Tibial artery (tissue), 4 donors: ENCODE measurements around the gene OSTN.

Experiments
- DNase-seq, 2 donors: peaks; one replicate each; pipeline ENCODE4 v3.0.0-alpha.2; 2019
- H3K27ac ChIP-seq, 2 donors: fragments of 200-600 bp; sonication (generic) in 1 of 2; 1 replicate in 1 of 2; 2 replicates in 1 of 2; pipeline ENCODE4 v1.5.1; 2018 to 2019; ENCODE audit warnings: mild to moderate bottlenecking in 1 of 2
- H3K27me3 ChIP-seq, 2 donors: fragments of 200-600 bp; sonication (generic) in 1 of 2; one replicate each; pipeline versions ENCODE4 v1.5.1 to v1.6.0; 2016 to 2019
- H3K36me3 ChIP-seq, 3 donors: fragments of 200-600 bp; sonication (generic) in 2 of 3; one replicate each; pipeline ENCODE4 v1.5.1; 2016 to 2019; ENCODE audit warnings: mild to moderate bottlenecking in 2 of 3
- H3K4me1 ChIP-seq, 4 donors: fragments of 200-600 bp; sonication (generic) in 2 of 4; 1 replicate in 3 of 4; 2 replicates in 1 of 4; pipeline ENCODE4 v1.5.1; 2016 to 2019
- H3K4me3 ChIP-seq, 2 donors: fragments of 200-600 bp; sonication (generic) in 1 of 2; 1 replicate in 1 of 2; 2 replicates in 1 of 2; pipeline ENCODE4 v1.5.1; 2018 to 2019; ENCODE audit warnings: mild to moderate bottlenecking in 2 of 2
- H3K9me3 ChIP-seq, 3 donors: fragments of 200-600 bp; sonication (generic) in 1 of 3; one replicate each; pipeline ENCODE4 v1.5.1; 2016 to 2019
- CTCF ChIP-seq, 2 experiments: fragments of 200-600 bp in 1 of 2; fragments of 450-650 bp in 1 of 2; IDR thresholded peaks; one replicate each; pipeline ENCODE4 v1.5.1; 2017 to 2019; ENCODE audit warnings: antibody characterized with exemption in 2 of 2, mild to moderate bottlenecking in 1 of 2, moderate library complexity in 1 of 2
- intact Hi-C: fragments of 100-400 bp; cut with DNase I; formaldehyde crosslinking; loops from one replicate; pipeline ENCODE4 v1.15.0; 2023; ENCODE audit warnings: low total_unique reads

Gene OSTN

GRCh38 chr3:191296041-191296541 is 97.0 kb downstream of the OSTN start:
- intact Hi-C loops: no loop called here
- no peaks in the 10 kb centered on the region for H3K4me1 ChIP-seq
- no peaks in the 10 kb centered on the region for H3K27me3 ChIP-seq
- no peaks in the 10 kb centered on the region for H3K36me3 ChIP-seq
- no peak overlapping the region for H3K4me3 ChIP-seq
- no peaks in the 10 kb centered on the region for H3K9me3 ChIP-seq
- no peak for DNase-seq
- no peak for TF ChIP-seq CTCF (IDR thresholded peaks at IDR 0.05)
- H3K27ac ChIP-seq: no peak overlapping the region

GRCh38 chr3:191298846-191299245 is 99.8 kb downstream of the OSTN start:
- intact Hi-C loops: no loop called here
- Histone ChIP-seq H3K4me1 (no peaks in the 10 kb centered on the region), H3K9me3 (no peaks in the 10 kb centered on the region), H3K4me3 (no peak overlapping the region), H3K27ac (no peak overlapping the region), H3K27me3 (no peaks in the 10 kb centered on the region), H3K36me3 (no peaks in the 10 kb centered on the region)
- no peak for DNase-seq
- TF ChIP-seq CTCF (IDR thresholded peaks at IDR 0.05): no peak

GRCh38 chr3:191300422-191300821 is 101.4 kb downstream of the OSTN start:
- H3K4me3 ChIP-seq: no peak overlapping the region
- intact Hi-C loops: no loop called here
- H3K27me3 ChIP-seq: no peaks in the 10 kb centered on the region
- no peaks in the 10 kb centered on the region for H3K36me3 ChIP-seq
- H3K27ac ChIP-seq: no peak overlapping the region
- TF ChIP-seq CTCF (IDR thresholded peaks at IDR 0.05): no peak
- H3K9me3 ChIP-seq: no peaks in the 10 kb centered on the region
- no peak for DNase-seq
- H3K4me1 ChIP-seq: no peaks in the 10 kb centered on the region

- no peak overlapping the region for H3K4me3 ChIP-seq
- no peak overlapping the region for H3K27ac ChIP-seq
- H3K27me3 ChIP-seq: no peaks in the 10 kb centered on the region
- no peaks in the 10 kb centered on the region for H3K9me3 ChIP-seq
- H3K4me1 ChIP-seq: no peaks in the 10 kb centered on the region
- intact Hi-C loops: no loop called here
- no peak for DNase-seq
- H3K36me3 ChIP-seq: no peaks in the 10 kb centered on the region
- no peak for TF ChIP-seq CTCF (IDR thresholded peaks at IDR 0.05)
These were observed 102.0 kb downstream of the OSTN start for GRCh38 chr3:191301017-191301416.

- Histone ChIP-seq H3K27ac (no peak overlapping the region), H3K4me3 (no peak overlapping the region), H3K4me1 (no peaks in the 10 kb centered on the region), H3K9me3 (no peaks in the 10 kb centered on the region), H3K27me3 (no peaks in the 10 kb centered on the region), H3K36me3 (no peaks in the 10 kb centered on the region)
- DNase-seq: no peak
- TF ChIP-seq CTCF (IDR thresholded peaks at IDR 0.05): no peak
- intact Hi-C loops: no loop called here
These were observed 102.9 kb downstream of the OSTN start for GRCh38 chr3:191301782-191302411.

GRCh38 chr3:191302451-191302850 is 103.4 kb downstream of the OSTN start:
- no peak for TF ChIP-seq CTCF (IDR thresholded peaks at IDR 0.05)
- Histone ChIP-seq H3K27ac (no peak overlapping the region), H3K4me1 (no peaks in the 10 kb centered on the region), H3K36me3 (no peaks in the 10 kb centered on the region), H3K9me3 (no peaks in the 10 kb centered on the region), H3K4me3 (no peak overlapping the region), H3K27me3 (no peaks in the 10 kb centered on the region)
- intact Hi-C loops: no loop called here
- DNase-seq: no peak
